Activated B cell treated with CpG ODN at 0.5 μM for 24 hours (primary cell): ENCODE data around the gene CCDC92B. TPM values are rescaled to one million over a fixed set of nuclear protein-coding genes. Genes with fewer than 3 reads are reported as not detected.
"Not testable (repeated sequence)": the region's sequence is repeated elsewhere in the genome, so short reads cannot be mapped to it uniquely, and the experiment has no call there.

Experiments
- ATAC-seq: fragments of 200-7000 bp; cut with Tn5 transposase; one replicate; pipeline ENCODE4 v1.10.0; 2021; ENCODE audit warnings: low read depth, mild to moderate bottlenecking, moderate library complexity
- CTCF ChIA-PET: fragments of 350-600 bp; sonication (Branson Sonifier 250); formaldehyde crosslinking; loops from one replicate; lab custom pipeline; 2021; ENCODE audit warnings: antibody characterized with exemption; lab: Charles Lee
- POLR2A ChIA-PET: fragments of 350-600 bp; sonication (Branson Sonifier 250); formaldehyde crosslinking; loops from one replicate; lab custom pipeline; 2021; ENCODE audit warnings: antibody characterized with exemption; lab: Charles Lee
- DNase-seq: peaks from one replicate; pipeline ENCODE4 v3.0.0; 2022
- H3K27ac Mint-ChIP-seq: one replicate; pipeline ENCODE4 v1.8.0; 2020; ENCODE audit warnings: mixed read lengths
- H3K27me3 Mint-ChIP-seq: one replicate; pipeline ENCODE4 v1.8.0; 2021; ENCODE audit warnings: mixed read lengths
- H3K36me3 Mint-ChIP-seq: one replicate; pipeline ENCODE4 v1.8.0; 2021; ENCODE audit warnings: low read depth, mixed read lengths
- H3K4me1 Mint-ChIP-seq: one replicate; pipeline ENCODE4 v1.8.0; 2021; ENCODE audit warnings: mixed read lengths
- H3K4me3 Mint-ChIP-seq: one replicate; pipeline ENCODE4 v1.8.0; 2020; ENCODE audit warnings: mild to moderate bottlenecking, mixed read lengths
- H3K9me3 Mint-ChIP-seq: one replicate; pipeline ENCODE4 v1.8.0; 2020; ENCODE audit warnings: mixed read lengths
- CTCF ChIP-seq: fragments of 200-600 bp; IDR thresholded peaks from one replicate; pipeline ENCODE4 v1.8.0; 2022; ENCODE audit warnings: antibody characterized with exemption, mild to moderate bottlenecking
- intact Hi-C: fragments of 100-400 bp; cut with micrococcal nuclease; formaldehyde crosslinking; loops from one replicate; pipeline ENCODE4 v1.15.1; 2024
- total RNA-seq: library from RNA; stranded (reverse); gene quantifications from 2 replicates; pipeline ENCODE4 v1.2.3, GENCODE V29; 2022

The CCDC92B gene
- total RNA-seq, 1 donor from 2014 or later: not detected

DNA sequence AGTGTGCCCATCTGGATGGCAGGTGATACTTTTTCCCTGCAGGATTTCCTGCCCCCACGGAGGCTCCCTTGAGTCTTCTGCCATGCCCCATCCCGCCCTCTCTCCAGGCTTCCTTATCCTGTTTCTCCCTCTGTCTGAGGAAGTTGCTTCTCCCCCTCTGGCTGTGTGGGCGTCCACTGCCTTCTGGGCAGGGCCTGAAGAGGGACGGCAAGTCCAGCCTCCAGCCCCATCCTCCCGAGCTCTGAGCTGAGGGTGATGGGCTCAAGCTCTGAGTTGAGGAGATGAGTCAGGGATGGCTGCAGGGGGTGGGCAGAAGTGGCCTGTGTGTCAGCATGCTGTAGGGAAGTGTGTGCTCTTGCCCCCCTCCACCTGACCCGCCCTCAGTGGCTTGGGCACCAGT, 32.6 kb upstream of the CCDC92B start:
- Mint-ChIP-seq H3K4me3 (no peak overlapping the region), H3K36me3 (no peaks in the 10 kb centered on the region), H3K27me3 (peaks cover 14% of the 10 kb centered on the region), H3K27ac (no peak overlapping the region), H3K4me1 (peaks cover 8% of the 10 kb centered on the region), H3K9me3 (no peaks in the 10 kb centered on the region)
- POLR2A ChIA-PET: no interaction called here
- ATAC-seq (no peak), DNase-seq (no peak)
- CTCF ChIA-PET: interaction anchor here (1.1 kb wide), 1 partner anchor 45 kb away, joined by 3 read pairs; no protein-coding TSS in a partner anchor
- no peak for TF ChIP-seq CTCF
- intact Hi-C loops: no loop called here

- intact Hi-C loops, POLR2A ChIA-PET, CTCF ChIA-PET, ATAC-seq, H3K4me3 Mint-ChIP-seq, H3K27ac Mint-ChIP-seq, H3K9me3 Mint-ChIP-seq, H3K36me3 Mint-ChIP-seq, DNase-seq: not testable (repeated sequence)
- Mint-ChIP-seq H3K4me1 (peaks cover 11% of the 10 kb centered on the region), H3K27me3 (peaks cover 17% of the 10 kb centered on the region)
These were observed 32.1 kb upstream of the CCDC92B start for GRCh38 chr17:2781598-2781997.

GRCh38 chr17:2780931-2781454, 31.5 kb upstream of the CCDC92B start:
- Mint-ChIP-seq H3K9me3 (no peaks in the 10 kb centered on the region), H3K4me1 (peaks cover 6% of the 10 kb centered on the region), H3K27me3 (peaks cover 17% of the 10 kb centered on the region), H3K36me3 (no peaks in the 10 kb centered on the region), H3K27ac (no peak overlapping the region), H3K4me3 (no peak overlapping the region)
- CTCF ChIA-PET: no interaction called here
- DNase-seq (no peak), ATAC-seq (no peak)
- intact Hi-C loops: no loop called here
- no peak for TF ChIP-seq CTCF
- POLR2A ChIA-PET: no interaction called here

GRCh38 chr17:2780256-2780655, 30.8 kb upstream of the CCDC92B start:
- no peak for ATAC-seq
- ChIA-PET POLR2A (no interaction called here), CTCF (no interaction called here)
- no peak for DNase-seq
- H3K4me1 Mint-ChIP-seq: peaks cover 7% of the 10 kb centered on the region
- H3K27ac Mint-ChIP-seq: no peak overlapping the region
- intact Hi-C loops: no loop called here
- peaks cover 22% of the 10 kb centered on the region for H3K27me3 Mint-ChIP-seq
- no peak for TF ChIP-seq CTCF
- no peak overlapping the region for H3K4me3 Mint-ChIP-seq
- no peaks in the 10 kb centered on the region for H3K9me3 Mint-ChIP-seq
- no peaks in the 10 kb centered on the region for H3K36me3 Mint-ChIP-seq

GRCh38 chr17:2779545-2779944, 30.1 kb upstream of the CCDC92B start:
- H3K4me3 Mint-ChIP-seq: no peak overlapping the region
- POLR2A ChIA-PET: no interaction called here
- no peaks in the 10 kb centered on the region for H3K36me3 Mint-ChIP-seq
- no peak for TF ChIP-seq CTCF
- ATAC-seq: no peak
- no peaks in the 10 kb centered on the region for H3K9me3 Mint-ChIP-seq
- CTCF ChIA-PET: no interaction called here
- H3K27ac Mint-ChIP-seq: no peak overlapping the region
- DNase-seq: no peak
- peaks cover 7% of the 10 kb centered on the region for H3K4me1 Mint-ChIP-seq
- intact Hi-C loops: no loop called here
- peaks cover 27% of the 10 kb centered on the region for H3K27me3 Mint-ChIP-seq

DNA sequence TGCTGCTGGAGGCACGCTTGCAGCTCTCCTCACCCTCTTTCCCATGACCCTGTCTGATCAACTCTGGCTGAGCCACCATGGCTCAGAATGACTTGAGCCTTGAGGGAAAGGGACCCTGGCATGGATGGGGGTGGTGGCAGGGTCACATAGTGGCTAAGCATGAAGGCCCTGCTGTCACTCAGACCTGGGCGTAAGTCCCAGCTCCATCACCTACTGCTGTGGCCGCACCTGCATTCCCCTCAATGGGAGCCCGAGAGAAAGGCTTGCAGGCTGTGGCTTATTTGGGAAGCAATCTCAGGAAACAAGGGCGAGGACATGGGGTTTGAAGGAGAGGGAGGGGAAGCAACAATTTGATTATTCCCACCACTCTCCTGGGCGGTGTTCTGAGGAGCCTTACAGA, 29.0 kb upstream of the CCDC92B start:
- ATAC-seq (no peak), DNase-seq (no peak)
- no peak overlapping the region for H3K4me3 Mint-ChIP-seq
- intact Hi-C loops: no loop called here
- no peak for TF ChIP-seq CTCF
- H3K4me1 Mint-ChIP-seq: peaks cover 7% of the 10 kb centered on the region
- H3K36me3 Mint-ChIP-seq: no peaks in the 10 kb centered on the region
- H3K27me3 Mint-ChIP-seq: peaks cover 34% of the 10 kb centered on the region
- POLR2A ChIA-PET: no interaction called here
- H3K27ac Mint-ChIP-seq: no peak overlapping the region
- H3K9me3 Mint-ChIP-seq: no peaks in the 10 kb centered on the region
- CTCF ChIA-PET: interaction anchor here (1.0 kb wide), 1 partner anchor 152 kb away, joined by 4 read pairs; no protein-coding TSS in a partner anchor
